ENCODE measurements around the gene HSD17B12. TPM values are rescaled to one million over a fixed set of nuclear protein-coding genes. Genes with fewer than 3 reads are reported as not detected.

Gene HSD17B12
- total RNA-seq, 2 donors from 2014 or later: 59.9 to 102 TPM

DNA sequence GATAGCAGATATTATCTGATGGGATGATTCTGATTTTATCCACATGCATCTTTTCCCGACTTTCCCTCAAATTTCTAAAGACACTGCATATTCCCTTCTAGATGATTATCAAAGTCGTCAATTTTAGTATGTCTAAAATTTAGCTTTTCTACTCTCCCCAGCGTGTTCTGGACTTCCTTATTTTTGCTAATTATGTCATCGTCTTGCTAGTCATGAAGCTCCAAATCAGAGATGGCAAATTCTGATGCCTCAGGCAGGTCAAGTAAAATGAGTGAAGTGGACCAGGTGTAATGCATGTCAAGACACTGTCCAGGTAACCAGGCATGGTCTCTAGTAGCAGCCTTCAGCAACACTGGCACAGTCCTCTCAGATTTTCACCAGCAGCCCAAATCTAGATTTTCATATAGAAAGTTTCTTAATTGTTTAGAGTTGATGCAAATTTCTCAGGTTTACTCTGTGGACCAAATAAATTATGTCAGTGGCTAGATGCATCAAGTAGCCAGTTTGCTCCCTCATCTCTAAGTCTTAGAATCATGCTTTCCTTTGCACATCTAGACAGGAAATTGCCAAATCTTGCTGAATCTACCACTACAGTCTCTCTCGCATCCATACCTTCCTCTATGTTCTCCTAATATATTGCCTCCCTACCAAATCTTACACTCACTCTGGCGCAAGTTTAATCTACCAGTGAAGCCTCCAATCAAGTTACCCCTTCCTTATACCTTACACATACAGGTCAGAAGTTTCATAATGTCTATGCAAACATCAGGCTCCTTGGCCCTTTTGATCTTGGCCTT lies 10.6 kb downstream of the HSD17B12 start:
- no peak for TF ChIP-seq CTCF (IDR thresholded peaks at IDR 0.05)
- no peaks in the 10 kb centered on the region for H3K4me1 ChIP-seq (replicated peaks)
- H3K36me3 ChIP-seq: no peaks in the 10 kb centered on the region
- DNase-seq (ENCODE audit: low spot score): no peak
- no peak overlapping the region for H3K27ac ChIP-seq
- 96% methylated on average over 6 of the region's 6 CpGs for WGBS
- H3K4me3 ChIP-seq: no peak overlapping the region
- H3K9me3 ChIP-seq: no peaks in the 10 kb centered on the region
- intact Hi-C loops (cut with DNase I): no loop called here
- no peaks in the 10 kb centered on the region for H3K27me3 ChIP-seq (replicated peaks; ENCODE audit: insufficient read depth)

- TF ChIP-seq POLR2AphosphoS5 (IDR thresholded peaks at IDR 0.05) (no peak), POLR2A (IDR thresholded peaks at IDR 0.05) (no peak), CTCF (IDR thresholded peaks at IDR 0.05) (no peak)
- Histone ChIP-seq H3K27me3 (replicated peaks; ENCODE audit: insufficient read depth) (no peaks in the 10 kb centered on the region), H3K4me1 (replicated peaks) (no peaks in the 10 kb centered on the region), H3K4me3 (no peak overlapping the region), H3K27ac (no peak overlapping the region), H3K9me3 (no peaks in the 10 kb centered on the region), H3K36me3 (no peaks in the 10 kb centered on the region)
- WGBS: 90% methylated on average over 1 of the region's 1 CpG
- intact Hi-C loops (cut with DNase I): no loop called here
- no peak for DNase-seq (ENCODE audit: low spot score)
Measured at GRCh38 chr11:43691806-43692205, 11.3 kb downstream of the HSD17B12 start.

DNA sequence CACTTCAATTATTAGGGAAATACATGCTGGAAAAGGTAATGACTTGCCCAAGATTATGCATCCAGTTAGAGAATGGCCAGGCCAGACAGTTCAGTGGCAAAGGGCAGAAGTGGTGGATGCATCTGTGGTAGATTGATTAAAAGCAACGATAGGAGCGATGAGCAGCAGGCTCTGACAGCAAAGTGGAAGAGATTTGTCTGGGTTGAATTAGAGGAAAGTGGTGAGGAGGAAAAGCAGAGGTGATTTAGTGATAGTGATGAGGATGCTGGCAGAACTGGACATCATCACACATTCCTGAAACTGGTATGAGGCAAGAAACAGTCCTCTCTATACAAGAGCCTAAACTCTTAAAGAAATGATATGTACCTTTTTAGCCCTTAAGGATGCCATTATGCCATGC lies 12.5 kb downstream of the HSD17B12 start:
- no peak for DNase-seq (ENCODE audit: low spot score)
- WGBS: 91% methylated on average over 2 of the region's 2 CpGs
- no peak overlapping the region for H3K4me3 ChIP-seq
- intact Hi-C loops (cut with DNase I): no loop called here
- no peaks in the 10 kb centered on the region for H3K9me3 ChIP-seq
- H3K27ac ChIP-seq: no peak overlapping the region
- no peaks in the 10 kb centered on the region for H3K36me3 ChIP-seq
- no peaks in the 10 kb centered on the region for H3K4me1 ChIP-seq (replicated peaks)
- no peak for TF ChIP-seq POLR2A (IDR thresholded peaks at IDR 0.05)
- TF ChIP-seq POLR2AphosphoS5 (IDR thresholded peaks at IDR 0.05): no peak
- TF ChIP-seq CTCF (IDR thresholded peaks at IDR 0.05): no peak
- no peaks in the 10 kb centered on the region for H3K27me3 ChIP-seq (replicated peaks; ENCODE audit: insufficient read depth)

DNA sequence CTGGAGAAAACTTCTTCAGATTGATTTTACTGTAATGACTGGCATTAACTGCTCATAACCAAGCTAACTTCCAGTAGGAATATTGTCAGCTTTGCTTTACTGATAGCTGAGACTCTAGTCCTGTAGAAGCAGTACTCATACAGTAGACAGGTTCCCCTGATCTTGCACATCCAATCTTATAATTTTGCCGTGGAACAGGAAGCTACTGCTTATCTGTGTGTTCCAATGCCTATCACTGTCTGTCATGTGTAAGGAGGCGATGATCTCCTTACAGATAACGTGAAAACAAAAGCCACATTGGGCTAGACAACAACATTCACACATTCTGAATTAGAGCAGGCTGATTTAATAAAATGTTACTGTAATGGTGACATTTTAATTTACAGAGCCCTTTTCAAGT lies 13.2 kb downstream of the HSD17B12 start:
- TF ChIP-seq POLR2AphosphoS5 (IDR thresholded peaks at IDR 0.05) (no peak), CTCF (IDR thresholded peaks at IDR 0.05) (no peak), POLR2A (IDR thresholded peaks at IDR 0.05) (no peak)
- H3K36me3 ChIP-seq: no peaks in the 10 kb centered on the region
- no peaks in the 10 kb centered on the region for H3K9me3 ChIP-seq
- DNase-seq (ENCODE audit: low spot score): no peak
- H3K4me3 ChIP-seq: no peak overlapping the region
- H3K27ac ChIP-seq: no peak overlapping the region
- intact Hi-C loops (cut with DNase I): no loop called here
- H3K27me3 ChIP-seq (replicated peaks; ENCODE audit: insufficient read depth): no peaks in the 10 kb centered on the region
- H3K4me1 ChIP-seq (replicated peaks): no peaks in the 10 kb centered on the region
- WGBS: 70% methylated on average over 3 of the region's 3 CpGs

DNA sequence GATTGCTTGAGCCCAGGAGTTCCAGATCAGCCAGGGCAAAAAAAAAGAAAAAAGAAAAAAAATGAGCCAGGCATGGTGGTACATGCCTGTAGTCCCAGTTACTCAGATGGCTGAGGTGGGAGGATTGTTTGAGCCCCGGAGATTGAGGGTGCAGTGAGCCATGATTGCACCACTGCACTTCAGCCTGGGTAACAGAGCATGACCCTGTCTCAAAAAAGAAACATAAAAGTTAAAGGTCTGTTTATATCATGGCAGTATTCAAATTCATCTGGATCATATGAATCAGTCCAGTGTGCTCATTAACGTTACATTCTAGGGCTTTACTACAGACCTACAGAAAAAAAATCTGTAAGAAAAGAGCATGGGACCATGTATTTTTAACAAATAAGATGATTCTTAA lies 13.9 kb downstream of the HSD17B12 start:
- no peaks in the 10 kb centered on the region for H3K4me1 ChIP-seq (replicated peaks)
- H3K27me3 ChIP-seq (replicated peaks; ENCODE audit: insufficient read depth): no peaks in the 10 kb centered on the region
- no peaks in the 10 kb centered on the region for H3K9me3 ChIP-seq
- TF ChIP-seq POLR2A (IDR thresholded peaks at IDR 0.05) (no peak), POLR2AphosphoS5 (IDR thresholded peaks at IDR 0.05) (no peak), CTCF (IDR thresholded peaks at IDR 0.05) (no peak)
- no peak overlapping the region for H3K27ac ChIP-seq
- intact Hi-C loops (cut with DNase I): no loop called here
- 85% methylated on average over 2 of the region's 2 CpGs for WGBS
- no peak for DNase-seq (ENCODE audit: low spot score)
- no peak overlapping the region for H3K4me3 ChIP-seq
- no peaks in the 10 kb centered on the region for H3K36me3 ChIP-seq

Measured in prostate gland (tissue), 2 donors.